ENCODE data around the gene BPI.
A peak's percentile ranks its signal among the peaks of the same experiment; 100 is the strongest.
"Not testable (repeated sequence)": the region's sequence is repeated elsewhere in the genome, so short reads cannot be mapped to it uniquely, and the experiment has no call there.

The BPI gene

GRCh38 chr20:38321959-38322598 lies 18.1 kb downstream of the BPI start:
- Mint-ChIP-seq H3K36me3 (no peaks in the 10 kb centered on the region), H3K4me1 (peaks cover 0 to 2% of the 10 kb centered on the region in 2 donors), H3K27me3 (peaks cover 20 to 30% of the 10 kb centered on the region in 2 donors), H3K9me3 (peaks cover 8% of the 10 kb centered on the region in 2 donors), H3K27ac (no peak overlapping the region), H3K4me3 (no peak overlapping the region)
- DNase-seq: no peak
- ATAC-seq (replicated peaks): no peak

- no peak overlapping the region for H3K27ac Mint-ChIP-seq
- ATAC-seq (replicated peaks) (no peak), DNase-seq (no peak)
- H3K4me1 Mint-ChIP-seq: peaks cover 0 to 2% of the 10 kb centered on the region in 2 donors
- H3K27me3 Mint-ChIP-seq: peaks cover 27 to 39% of the 10 kb centered on the region in 2 donors
- H3K9me3 Mint-ChIP-seq: peaks cover 8% of the 10 kb centered on the region in 2 donors
- H3K36me3 Mint-ChIP-seq: no peaks in the 10 kb centered on the region
- H3K4me3 Mint-ChIP-seq: no peak overlapping the region
These were observed 20.2 kb downstream of the BPI start for GRCh38 chr20:38324159-38324558.

- Mint-ChIP-seq H3K27me3 (peaks cover 23 to 37% of the 10 kb centered on the region in 2 donors), H3K27ac (no peak overlapping the region), H3K4me1 (peaks cover 0 to 2% of the 10 kb centered on the region in 2 donors), H3K36me3 (no peaks in the 10 kb centered on the region), H3K4me3 (no peak overlapping the region), H3K9me3 (peaks cover 8% of the 10 kb centered on the region in 2 donors)
- DNase-seq (no peak), ATAC-seq (replicated peaks) (no peak)
These were observed 21.2 kb downstream of the BPI start for GRCh38 chr20:38325167-38325566.

- DNase-seq (no peak), ATAC-seq (replicated peaks) (no peak)
- peaks cover 8% of the 10 kb centered on the region in 2 donors for H3K9me3 Mint-ChIP-seq
- H3K27me3 Mint-ChIP-seq: peaks cover 16 to 30% of the 10 kb centered on the region in 2 donors
- H3K27ac Mint-ChIP-seq: no peak overlapping the region
- H3K4me3 Mint-ChIP-seq: no peak overlapping the region
- no peaks in the 10 kb centered on the region for H3K36me3 Mint-ChIP-seq
- H3K4me1 Mint-ChIP-seq: peaks cover 0 to 2% of the 10 kb centered on the region in 2 donors
These were observed 21.9 kb downstream of the BPI start for GRCh38 chr20:38325905-38326304.

- Mint-ChIP-seq H3K27me3 (peaks cover 15 to 27% of the 10 kb centered on the region in 2 donors), H3K4me3 (no peak overlapping the region), H3K9me3 (peaks cover 8% of the 10 kb centered on the region in 2 donors), H3K4me1 (peaks cover 0 to 2% of the 10 kb centered on the region in 2 donors), H3K36me3 (no peaks in the 10 kb centered on the region), H3K27ac (no peak overlapping the region)
- DNase-seq (no peak), ATAC-seq (replicated peaks) (no peak)
These were observed 22.4 kb downstream of the BPI start for GRCh38 chr20:38326309-38326708.

DNA sequence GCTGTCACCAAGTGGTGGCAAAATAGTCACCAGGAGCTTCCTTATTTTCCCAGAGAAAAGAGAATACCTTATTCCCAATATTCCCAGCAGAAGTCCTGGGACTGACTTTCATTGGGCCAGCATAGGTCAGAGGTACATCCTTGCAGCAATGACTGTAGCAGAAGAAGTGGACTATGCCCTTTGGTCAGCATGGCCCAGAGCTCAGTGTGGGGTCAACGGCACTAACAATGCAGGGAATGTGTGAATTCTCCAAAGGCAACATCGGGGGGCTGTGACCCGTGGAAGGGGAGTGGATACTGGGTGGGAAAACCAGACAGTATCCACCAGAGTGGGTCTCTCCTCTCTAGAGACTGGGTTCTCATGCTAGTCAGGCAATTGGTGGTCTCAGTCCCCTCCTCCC lies 26.7 kb downstream of the BPI start:
- Mint-ChIP-seq H3K9me3 (peaks cover 5% of the 10 kb centered on the region in 2 donors), H3K27ac (no peak overlapping the region), H3K4me3 (no peak overlapping the region), H3K4me1 (no peaks in the 10 kb centered on the region), H3K36me3 (no peaks in the 10 kb centered on the region), H3K27me3 (peaks cover 24 to 34% of the 10 kb centered on the region in 2 donors)
- ATAC-seq (replicated peaks): no peak
- no peak for DNase-seq

- H3K4me3 Mint-ChIP-seq: no peak overlapping the region
- H3K27me3 Mint-ChIP-seq: peaks cover 24 to 38% of the 10 kb centered on the region in 2 donors
- no peak overlapping the region for H3K27ac Mint-ChIP-seq
- ATAC-seq (replicated peaks) (no peak), DNase-seq (no peak)
- no peaks in the 10 kb centered on the region for H3K36me3 Mint-ChIP-seq
- no peaks in the 10 kb centered on the region for H3K4me1 Mint-ChIP-seq
- H3K9me3 Mint-ChIP-seq: peaks cover 0 to 2% of the 10 kb centered on the region in 2 donors
These were observed 27.3 kb downstream of the BPI start for GRCh38 chr20:38331245-38331644.

DNA sequence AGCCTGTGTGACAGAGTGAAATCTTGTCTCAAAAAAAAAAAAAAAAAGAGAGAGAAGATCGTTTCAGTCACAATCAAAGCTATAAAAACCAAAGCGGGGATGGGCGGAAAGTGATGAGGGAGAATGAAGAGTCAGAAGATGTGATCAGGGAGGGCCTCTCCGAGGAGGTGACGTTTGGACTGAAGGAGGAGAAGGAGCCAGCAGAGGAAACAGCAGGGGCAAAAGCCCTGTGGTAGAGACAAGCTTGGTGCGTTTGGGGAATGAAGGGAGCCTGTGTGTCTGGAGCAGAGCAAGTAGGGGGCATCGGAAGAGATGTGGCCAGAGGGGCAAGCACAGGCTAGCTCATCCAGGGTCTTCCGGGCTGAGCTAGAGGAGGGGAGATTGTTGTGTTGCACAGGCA lies 27.9 kb downstream of the BPI start:
- Mint-ChIP-seq H3K4me1 (no peaks in the 10 kb centered on the region), H3K9me3 (peaks cover 0 to 2% of the 10 kb centered on the region in 2 donors), H3K4me3 (no peak overlapping the region), H3K27me3 (peaks cover 24 to 39% of the 10 kb centered on the region in 2 donors), H3K36me3 (no peaks in the 10 kb centered on the region), H3K27ac (no peak overlapping the region)
- DNase-seq: no peak
- ATAC-seq (replicated peaks): no peak

DNA sequence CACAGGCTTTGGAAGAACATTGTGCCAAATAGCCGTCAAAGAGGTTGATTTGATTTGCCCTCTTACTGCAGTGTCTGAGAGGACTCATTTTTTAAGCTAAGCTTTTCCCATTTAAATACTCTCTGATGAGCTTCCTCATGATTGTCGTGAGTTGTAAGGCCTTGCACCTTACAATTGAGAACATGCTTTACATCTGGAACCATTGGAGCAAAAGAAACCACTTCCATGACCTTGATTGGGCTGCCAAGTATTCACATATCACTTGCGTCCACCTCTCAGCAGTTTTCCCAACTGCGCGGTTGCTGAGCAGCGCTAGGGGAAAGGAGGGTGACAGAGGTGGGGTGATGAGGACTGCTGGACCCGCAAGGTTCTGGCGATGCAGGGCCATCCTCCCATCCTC lies 30.1 kb downstream of the BPI start:
- no peak overlapping the region for H3K27ac Mint-ChIP-seq
- H3K4me3 Mint-ChIP-seq: no peak overlapping the region
- H3K27me3 Mint-ChIP-seq: peaks cover 17 to 41% of the 10 kb centered on the region in 2 donors
- no peak for ATAC-seq (replicated peaks)
- H3K9me3 Mint-ChIP-seq: peaks cover 7% of the 10 kb centered on the region in 2 donors
- H3K36me3 Mint-ChIP-seq: peaks cover 0 to 2% of the 10 kb centered on the region in 2 donors
- H3K4me1 Mint-ChIP-seq: no peaks in the 10 kb centered on the region
- no peak for DNase-seq

- Mint-ChIP-seq H3K27me3 (peaks cover 13 to 35% of the 10 kb centered on the region in 2 donors), H3K4me1 (no peaks in the 10 kb centered on the region), H3K27ac (no peak overlapping the region), H3K9me3 (peaks cover 7% of the 10 kb centered on the region in 2 donors), H3K4me3 (no peak overlapping the region), H3K36me3 (peaks cover 0 to 2% of the 10 kb centered on the region in 2 donors)
- ATAC-seq (replicated peaks) (no peak), DNase-seq (no peak)
These were observed 32.8 kb downstream of the BPI start for GRCh38 chr20:38336726-38337125.

DNA sequence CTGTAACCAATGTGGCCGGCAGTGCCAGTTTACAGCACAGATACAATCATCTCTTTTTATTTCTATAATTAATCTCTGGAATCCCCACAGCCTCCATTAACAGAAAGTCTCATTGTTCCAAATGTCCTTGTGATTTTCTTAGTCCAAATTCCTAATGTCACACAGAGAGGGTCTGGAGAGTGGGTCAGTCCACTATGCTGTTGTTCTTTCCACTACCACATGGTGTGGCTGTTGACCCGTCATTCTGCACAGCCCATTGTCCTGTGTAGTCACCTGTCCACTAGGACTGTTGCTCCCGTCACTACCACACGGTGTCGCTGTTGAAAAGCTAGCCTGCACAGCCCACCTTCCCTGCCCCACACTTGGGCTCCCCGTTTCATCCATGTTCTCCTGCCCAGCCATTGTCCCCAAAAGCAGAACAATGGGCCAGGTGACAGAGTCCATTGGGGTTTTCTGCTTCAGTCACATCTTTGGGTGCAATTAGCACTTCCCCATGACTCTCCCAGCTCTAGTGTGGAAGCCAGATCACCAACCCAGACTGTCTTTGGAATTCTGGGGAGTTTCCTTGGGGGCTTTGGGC lies 33.7 kb downstream of the BPI start:
- Mint-ChIP-seq H3K4me1 (no peaks in the 10 kb centered on the region), H3K27ac (no peak overlapping the region), H3K27me3 (peaks cover 5 to 28% of the 10 kb centered on the region in 2 donors), H3K9me3 (peaks cover 7% of the 10 kb centered on the region in 2 donors), H3K4me3 (no peak overlapping the region), H3K36me3 (peaks cover 0 to 2% of the 10 kb centered on the region in 2 donors)
- ATAC-seq (replicated peaks): peak; percentile 65 to 74
- no peak for DNase-seq

- DNase-seq: no peak
- no peak for ATAC-seq (replicated peaks)
- Mint-ChIP-seq H3K36me3 (peaks cover 0 to 2% of the 10 kb centered on the region in 2 donors), H3K27ac (no peak overlapping the region), H3K4me1 (no peaks in the 10 kb centered on the region), H3K9me3 (peaks cover 7% of the 10 kb centered on the region in 2 donors), H3K4me3 (no peak overlapping the region), H3K27me3 (peaks cover under 1 to 28% of the 10 kb centered on the region in 2 donors)
These were observed 35.0 kb downstream of the BPI start for GRCh38 chr20:38338849-38339520.

DNA sequence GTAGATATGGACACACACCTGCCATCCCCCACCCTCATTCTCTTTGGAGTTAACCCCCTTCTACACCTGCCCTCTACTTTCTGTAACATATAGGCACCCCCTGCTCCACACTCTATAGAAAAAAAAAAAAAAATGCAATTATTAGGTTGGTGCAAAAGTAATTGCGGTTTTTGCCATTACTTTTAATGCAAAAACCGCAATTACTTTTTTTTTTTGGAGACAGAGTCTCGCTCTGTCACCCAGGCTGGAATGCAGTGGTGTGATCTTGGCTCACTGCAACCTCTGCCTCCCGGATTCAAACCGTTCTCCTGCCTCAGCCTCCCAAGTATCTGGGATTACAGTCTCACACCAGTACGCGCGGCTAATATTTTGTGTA lies 35.6 kb downstream of the BPI start:
- H3K4me1 Mint-ChIP-seq; H3K9me3 Mint-ChIP-seq; H3K27ac Mint-ChIP-seq; H3K36me3 Mint-ChIP-seq; H3K4me3 Mint-ChIP-seq; ATAC-seq (replicated peaks); DNase-seq: not testable (repeated sequence)
- peaks cover 4 to 28% of the 10 kb centered on the region in 2 donors for H3K27me3 Mint-ChIP-seq

- Mint-ChIP-seq H3K36me3 (peaks cover 0 to 2% of the 10 kb centered on the region in 2 donors), H3K27me3 (peaks cover 8 to 30% of the 10 kb centered on the region in 2 donors), H3K4me3 (no peak overlapping the region), H3K27ac (no peak overlapping the region), H3K4me1 (no peaks in the 10 kb centered on the region), H3K9me3 (peaks cover 7% of the 10 kb centered on the region in 2 donors)
- no peak for DNase-seq
- ATAC-seq (replicated peaks): no peak
These were observed 36.0 kb downstream of the BPI start for GRCh38 chr20:38339997-38340396.

GRCh38 chr20:38340693-38341092 lies 36.7 kb downstream of the BPI start:
- H3K4me1 Mint-ChIP-seq: no peaks in the 10 kb centered on the region
- peaks cover 7% of the 10 kb centered on the region in 2 donors for H3K9me3 Mint-ChIP-seq
- no peak for ATAC-seq (replicated peaks)

More at GRCh38 chr20:38340693-38341092, 36.7 kb downstream of the BPI start:
- Mint-ChIP-seq H3K27me3 (peaks cover 8 to 34% of the 10 kb centered on the region in 2 donors), H3K4me3 (no peak overlapping the region), H3K27ac (no peak overlapping the region), H3K36me3 (peaks cover 0 to 2% of the 10 kb centered on the region in 2 donors)
- no peak for DNase-seq

Measured in stimulated activated naive B cell treated with anti-CD40 and anti-IgM and Interleukin-4, amounts not matched to agents 10 μg/mL and 1 μg/mL and 100 μg/mL, for 72 hours (primary cell).